Fibroblast of skin of left biceps (primary cell): ENCODE results near the gene TMEM40.
"Not testable (repeated sequence)": the region's sequence is repeated elsewhere in the genome, so short reads cannot be mapped to it uniquely, and the experiment has no call there.

Experiments used
- DNase-seq, 2 experiments: peaks; one replicate each; pipeline ENCODE4 v3.0.0-alpha.2; 2013; ENCODE audit warnings: low read depth in 2 of 2

Gene TMEM40

GRCh38 chr3:12775970-12776369, 16.9 kb upstream of the TMEM40 start:
- not testable (repeated sequence) for DNase-seq

DNA sequence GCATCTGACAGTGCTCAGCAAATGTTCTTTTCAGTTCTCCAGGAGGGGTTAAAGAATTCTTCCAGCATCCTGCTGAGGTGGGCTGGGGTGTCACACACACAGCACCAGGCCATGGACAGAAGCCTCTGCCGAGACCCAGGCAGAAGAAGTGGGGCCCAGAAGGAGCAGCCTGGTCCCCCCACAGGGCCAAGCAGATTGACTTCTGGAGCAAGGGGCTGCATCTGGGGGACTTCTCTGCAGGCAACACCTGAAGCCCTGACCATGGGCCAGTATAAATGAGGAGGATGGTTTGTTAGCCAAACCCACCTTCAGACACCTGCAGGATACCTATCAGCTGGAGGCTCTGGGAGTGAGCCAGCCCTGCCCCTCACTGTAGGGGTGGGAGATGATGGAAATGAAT, 16.2 kb upstream of the TMEM40 start:
- no peak for DNase-seq

DNA sequence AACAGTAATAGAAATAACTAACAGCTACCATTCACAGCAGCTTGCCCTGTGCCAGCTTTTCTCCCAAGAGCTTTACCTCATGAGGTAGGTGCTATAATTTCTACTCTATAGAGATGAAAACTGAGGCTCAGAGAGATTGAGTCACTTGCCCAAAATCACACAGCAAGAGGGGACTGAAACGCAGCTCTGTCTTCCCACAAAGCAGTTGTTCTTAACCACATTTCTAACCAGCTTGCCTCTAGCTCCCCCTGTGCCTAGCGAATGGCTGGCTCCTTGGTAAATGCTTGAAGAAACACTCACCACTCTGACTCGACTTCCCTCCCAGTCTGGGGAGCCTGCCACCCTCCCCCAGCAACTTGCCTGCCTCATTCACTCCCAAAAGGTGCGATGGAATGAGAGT, 15.6 kb upstream of the TMEM40 start:
- DNase-seq: no peak

DNA sequence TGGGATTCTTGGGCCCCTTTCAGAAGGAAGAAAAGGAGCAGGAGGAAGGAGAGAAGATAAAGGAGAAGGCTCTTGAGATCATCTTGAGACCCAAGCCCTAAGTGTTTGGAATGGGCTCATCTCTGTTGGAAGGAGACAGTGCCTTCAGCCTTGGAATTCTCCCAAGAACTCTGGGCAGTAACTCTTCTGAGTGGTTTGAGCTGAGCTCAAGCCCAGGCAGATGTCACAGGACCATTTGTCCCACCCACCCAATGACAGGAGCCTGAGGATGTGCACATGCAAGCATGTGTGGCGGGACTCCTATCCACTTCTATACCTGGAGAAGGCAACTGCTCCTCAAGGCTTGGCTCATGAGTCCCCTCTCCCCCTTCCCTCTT, 14.6 kb upstream of the TMEM40 start:
- no peak for DNase-seq

DNA sequence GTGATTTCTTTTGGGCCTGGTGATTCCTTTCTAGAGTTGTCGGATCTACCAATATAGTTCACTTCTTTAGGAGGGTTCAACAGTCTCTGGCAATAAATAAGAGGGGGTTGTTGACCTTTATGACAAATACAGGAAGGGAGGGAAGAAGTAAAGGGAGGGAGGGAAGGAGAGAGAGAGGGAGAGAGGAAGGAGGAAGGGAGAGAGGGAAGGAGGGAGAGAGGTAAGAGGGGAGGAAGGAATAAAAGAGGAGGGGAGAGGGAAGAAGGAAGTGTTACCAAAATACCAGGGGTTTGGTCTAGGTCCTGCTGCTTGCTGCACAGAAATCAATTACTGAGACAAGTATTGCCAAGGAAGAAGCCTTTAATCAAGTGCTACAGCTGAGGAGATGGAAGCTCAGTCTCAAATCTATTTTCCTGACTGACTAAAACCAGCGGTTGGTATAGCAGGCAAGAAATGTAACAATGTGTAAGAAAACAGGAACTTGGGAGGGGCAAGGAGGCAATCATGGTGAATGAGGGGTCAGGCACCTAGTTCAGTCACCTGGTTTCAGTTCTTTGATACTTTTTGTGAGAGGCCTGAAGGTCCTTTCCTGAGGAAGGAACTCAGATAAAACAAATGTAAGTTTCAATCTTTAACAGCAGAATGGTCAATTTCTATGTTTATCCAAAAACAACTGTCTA, 14.1 kb upstream of the TMEM40 start:
- DNase-seq: no peak

DNA sequence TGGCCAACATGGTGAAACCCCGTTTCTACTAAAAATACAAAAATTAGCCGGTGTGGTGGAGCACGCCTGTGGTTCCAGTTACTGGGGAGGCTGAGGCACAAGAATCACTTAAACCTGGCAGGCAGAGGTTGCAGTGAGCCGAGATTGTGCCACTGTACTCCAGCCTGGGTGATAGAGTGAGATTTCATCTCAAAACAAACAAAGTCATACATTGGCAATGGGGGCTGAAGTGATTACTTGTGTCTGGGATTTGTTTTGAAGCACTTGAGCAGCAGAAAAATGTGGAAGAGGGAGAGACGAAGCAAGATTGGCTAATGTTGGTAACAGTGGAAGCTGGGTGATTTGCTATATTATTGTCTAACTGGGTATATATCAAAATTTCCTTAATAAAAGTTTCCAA, 13.4 kb upstream of the TMEM40 start:
- DNase-seq: no peak

DNA sequence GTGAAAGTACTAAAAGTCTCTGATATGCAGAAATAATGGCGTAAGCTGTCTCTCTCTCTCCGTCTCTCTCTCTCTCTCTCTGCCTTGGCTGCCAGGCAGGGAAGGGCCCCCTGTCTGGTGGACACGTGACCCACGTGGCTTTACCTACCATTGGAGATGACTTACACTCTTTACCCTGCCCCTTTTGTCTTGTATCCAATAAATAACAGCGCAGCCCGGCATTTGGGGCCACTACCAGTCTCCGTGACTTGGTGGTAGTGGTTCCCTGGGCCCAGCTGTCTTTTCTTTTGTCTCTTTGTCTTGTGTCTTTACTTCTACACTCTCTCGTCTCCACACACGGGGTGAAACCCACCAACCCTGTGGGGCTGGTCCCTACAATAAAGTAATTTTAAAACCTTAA, 12.2 kb upstream of the TMEM40 start:
- no peak for DNase-seq

- DNase-seq: no peak
Observed at GRCh38 chr3:12769761-12770160, 10.7 kb upstream of the TMEM40 start.

GRCh38 chr3:12768579-12769527, 9.8 kb upstream of the TMEM40 start:
- no peak for DNase-seq

DNA sequence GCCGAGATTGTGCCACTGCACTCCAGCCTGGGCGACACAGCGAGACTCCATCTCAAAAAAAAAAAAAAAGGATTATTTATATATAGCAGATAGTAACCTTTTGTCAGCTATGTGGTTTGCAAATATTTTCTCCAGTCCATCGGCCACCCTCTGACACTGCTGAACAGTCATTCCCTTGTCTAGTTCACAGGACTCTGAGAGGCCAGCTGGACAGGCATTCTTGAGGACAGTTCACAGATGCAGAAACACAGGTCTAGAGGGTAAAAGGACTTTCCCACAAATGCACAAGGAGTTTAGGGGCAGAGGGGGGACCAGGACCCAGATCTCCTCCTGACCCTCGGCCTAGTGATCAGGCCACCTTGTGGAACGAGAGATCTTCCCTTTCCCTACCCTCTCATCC, 7.5 kb upstream of the TMEM40 start:
- no peak for DNase-seq

- no peak for DNase-seq
Observed at GRCh38 chr3:12764171-12764776, 5.2 kb upstream of the TMEM40 start.

DNA sequence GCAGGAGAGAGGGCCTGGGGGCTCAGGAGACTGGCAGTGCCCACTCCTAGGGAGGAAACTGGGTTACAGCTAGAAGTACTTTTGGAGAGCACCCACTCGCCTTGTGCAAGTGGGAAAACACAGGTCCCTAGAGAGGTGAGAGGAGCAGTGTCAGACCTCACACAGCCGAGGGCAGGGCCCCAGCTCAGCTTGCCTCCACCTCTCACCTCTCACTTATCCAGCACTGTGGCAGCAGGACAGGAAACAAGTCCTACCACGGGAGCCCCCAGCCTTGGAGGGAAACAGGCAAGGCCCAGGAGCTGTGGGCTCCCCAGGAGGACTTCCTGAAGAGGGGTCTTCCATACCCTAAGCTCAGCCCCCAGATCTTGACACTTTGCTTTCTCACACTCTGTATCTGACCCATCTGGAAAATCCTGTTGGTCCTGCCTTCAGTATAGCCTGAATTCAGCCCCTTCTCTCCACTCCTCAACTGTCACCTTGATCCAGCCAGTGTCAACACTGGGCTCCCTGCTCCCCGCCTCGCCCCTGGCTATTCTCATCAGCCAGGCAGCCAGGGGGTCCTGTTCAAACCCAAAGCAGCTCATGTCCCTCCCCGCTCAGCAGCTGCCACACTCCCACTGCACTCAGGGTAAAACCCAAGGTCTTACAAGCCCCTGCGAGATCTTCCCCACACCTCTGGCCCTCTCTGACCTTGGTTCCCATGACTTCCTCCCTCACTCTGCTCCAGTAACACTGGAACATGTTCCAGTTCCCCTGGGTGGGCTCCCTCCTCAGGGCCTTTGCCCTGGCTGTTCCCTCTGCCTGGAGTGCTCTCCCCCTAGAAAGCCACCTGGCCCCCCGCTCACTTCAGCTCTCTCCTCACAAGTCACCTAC, 870 bp upstream of the TMEM40 start:
- DNase-seq: no peak

- DNase-seq: peak in 1 of 2 experiments; percentile 16
Observed at GRCh38 chr3:12758025-12758781, 856 bp downstream of the TMEM40 start.

DNA sequence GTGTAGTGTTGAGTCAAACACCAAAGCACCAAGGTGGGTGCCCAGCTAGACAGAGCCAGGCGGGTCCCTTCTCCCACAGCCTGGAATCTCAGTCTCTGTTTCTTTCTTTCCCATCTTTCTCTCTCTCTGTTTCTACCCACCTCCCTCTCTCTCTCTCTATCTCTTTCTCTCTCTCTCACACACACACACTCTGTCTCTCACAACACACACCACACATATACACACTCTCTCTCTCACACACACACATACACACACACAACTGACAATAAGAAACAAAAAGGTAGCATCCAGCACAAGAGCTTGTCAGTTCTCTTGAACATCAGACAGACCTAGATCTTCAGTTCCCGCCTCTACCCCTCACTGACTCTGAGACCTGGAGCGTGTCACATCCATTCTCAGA, 2.4 kb downstream of the TMEM40 start:
- no peak for DNase-seq

DNA sequence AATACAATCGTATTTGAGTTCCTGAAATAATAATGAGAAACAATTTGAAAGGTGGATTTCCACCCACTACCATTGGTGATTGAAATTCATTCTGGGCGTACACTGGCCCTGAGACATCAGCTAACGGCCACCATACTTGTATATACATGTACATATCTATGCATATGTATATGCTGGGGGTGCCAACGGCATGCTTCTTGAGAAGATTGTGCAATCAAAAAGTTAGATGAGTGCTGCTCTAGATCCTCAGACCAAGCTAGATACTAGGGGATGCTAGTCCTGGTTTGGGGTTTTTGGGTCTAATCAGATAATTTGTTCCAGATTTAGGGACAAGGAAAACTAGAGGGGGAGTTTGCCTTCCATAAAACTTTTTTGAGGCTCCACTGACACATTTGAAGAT, 2.9 kb downstream of the TMEM40 start:
- DNase-seq: no peak

DNA sequence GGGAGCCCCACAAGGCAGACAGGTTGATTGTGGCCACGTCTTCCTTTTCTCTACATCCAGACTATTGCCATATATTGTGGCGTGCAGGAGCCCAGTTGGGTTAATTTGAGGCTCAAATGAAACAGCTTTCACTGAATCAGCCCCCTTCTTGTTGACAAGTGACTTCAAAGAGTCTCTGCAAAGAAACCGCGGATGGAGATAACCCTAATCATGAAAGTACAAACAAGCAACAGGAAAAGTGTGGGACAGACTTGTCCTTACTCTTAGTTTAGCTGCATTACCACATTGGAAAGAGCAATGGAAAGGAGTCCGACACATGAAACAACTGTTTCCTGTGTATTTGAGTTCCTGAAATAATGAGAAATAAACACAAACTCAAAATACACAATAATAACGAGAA, 3.3 kb downstream of the TMEM40 start:
- no peak for DNase-seq

DNA sequence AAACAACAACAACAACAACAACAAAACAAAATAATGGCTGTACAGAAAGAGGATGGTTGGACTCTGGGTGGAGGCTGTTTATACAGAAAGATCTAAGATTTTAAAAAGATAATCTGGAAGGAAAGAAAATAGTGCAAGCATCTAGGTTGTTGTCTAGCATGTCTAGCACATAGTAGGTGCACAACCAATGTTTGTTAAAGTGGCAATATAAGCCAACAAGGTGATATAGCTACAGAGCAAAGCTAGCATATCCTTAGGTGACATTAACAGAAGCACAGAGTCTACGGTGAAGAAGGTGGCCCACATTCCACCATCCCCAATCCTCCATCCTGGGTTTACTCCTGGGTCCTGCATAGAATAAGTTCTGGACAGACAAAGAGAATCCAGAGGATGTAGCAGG, 4.7 kb downstream of the TMEM40 start:
- no peak for DNase-seq

- no peak for DNase-seq
Observed at GRCh38 chr3:12753275-12754028, 5.6 kb downstream of the TMEM40 start.

DNA sequence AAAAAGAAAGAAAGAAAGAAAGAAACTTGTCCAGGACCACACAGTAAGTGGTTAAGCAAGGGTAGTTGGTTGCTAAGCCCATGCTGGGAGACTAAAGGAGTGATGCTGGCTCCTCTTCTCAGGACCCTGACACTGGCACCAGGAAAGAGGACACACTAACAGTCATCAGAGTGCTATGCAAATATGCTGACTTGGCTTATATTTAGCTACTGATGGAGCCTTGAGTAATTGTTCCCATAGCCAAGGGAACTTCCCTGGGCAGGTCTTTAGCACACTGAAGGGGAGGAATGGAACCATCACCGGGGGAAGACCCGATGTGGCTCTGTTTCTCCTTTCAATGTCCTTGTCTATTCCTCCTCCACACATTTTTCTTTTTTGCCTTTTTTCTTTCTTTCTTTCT, 6.2 kb downstream of the TMEM40 start:
- DNase-seq: no peak

DNA sequence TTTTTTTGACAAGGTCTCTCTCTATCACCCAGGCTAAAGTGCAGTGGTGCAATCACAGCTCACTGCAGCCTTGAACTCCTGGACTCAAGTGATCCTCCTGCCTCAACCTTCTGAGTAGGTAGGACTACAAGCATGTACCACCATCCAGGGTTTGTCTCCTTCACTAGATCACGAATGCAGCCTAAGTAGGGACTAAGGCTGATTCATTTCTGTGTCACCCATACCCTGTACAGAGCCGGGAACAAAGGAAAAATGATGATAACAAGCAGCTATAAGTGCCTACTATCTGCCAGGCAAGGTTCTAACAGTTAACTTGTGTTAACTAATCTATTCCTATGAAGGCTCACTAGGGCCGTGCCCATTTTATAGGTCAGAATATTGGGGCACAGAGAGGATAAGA, 7.0 kb downstream of the TMEM40 start:
- no peak for DNase-seq
